ENCODE results near the gene MINDY2.

DNA sequence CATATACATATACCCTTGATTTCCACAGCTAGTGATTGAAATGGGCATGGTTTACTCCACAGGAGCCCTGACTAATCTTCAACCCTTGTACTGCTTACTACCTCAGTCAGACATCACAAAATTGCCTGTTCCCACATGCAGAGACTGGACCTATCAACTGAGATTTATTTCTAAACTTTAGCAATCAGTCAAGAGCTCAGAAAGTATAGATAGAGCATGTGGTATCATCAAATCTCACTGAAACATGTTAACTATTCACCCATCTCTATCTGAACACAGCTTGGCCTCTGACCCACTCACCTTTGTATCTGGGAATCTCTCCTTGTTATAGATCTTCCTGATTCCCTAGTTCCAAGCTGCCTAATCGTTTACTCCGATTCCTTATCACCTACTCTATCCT is 36.2 kb upstream of the MINDY2 start:
- TF ChIP-seq POLR2A (IDR thresholded peaks at IDR 0.05; ENCODE audit: low read depth, low read length) (no peak), POLR2AphosphoS5 (IDR thresholded peaks at IDR 0.05; ENCODE audit: low read depth, low read length) (no peak), TAF1 (IDR thresholded peaks at IDR 0.05; ENCODE audit: low read depth, low read length) (no peak), SPI1 (IDR thresholded peaks at IDR 0.05; ENCODE audit: low read depth, low read length) (no peak)

All from GM12891 (cell line).